GM18867 (cell line): Measurements from ENCODE around the gene TUBB4B.
A peak's percentile ranks its signal among the peaks of the same experiment; 100 is the strongest.
"Not testable (repeated sequence)": the region's sequence is repeated elsewhere in the genome, so short reads cannot be mapped to it uniquely, and the experiment has no call there.

Experiments used
- ATAC-seq: cut with Tn5 transposase; IDR thresholded peaks from one replicate; pipeline ENCODE4 v1.9.1; 2021; ENCODE audit warnings: mild to moderate bottlenecking, moderate library complexity; ENCODE audit not compliant: unreplicated experiment

TUBB4B gene

DNA sequence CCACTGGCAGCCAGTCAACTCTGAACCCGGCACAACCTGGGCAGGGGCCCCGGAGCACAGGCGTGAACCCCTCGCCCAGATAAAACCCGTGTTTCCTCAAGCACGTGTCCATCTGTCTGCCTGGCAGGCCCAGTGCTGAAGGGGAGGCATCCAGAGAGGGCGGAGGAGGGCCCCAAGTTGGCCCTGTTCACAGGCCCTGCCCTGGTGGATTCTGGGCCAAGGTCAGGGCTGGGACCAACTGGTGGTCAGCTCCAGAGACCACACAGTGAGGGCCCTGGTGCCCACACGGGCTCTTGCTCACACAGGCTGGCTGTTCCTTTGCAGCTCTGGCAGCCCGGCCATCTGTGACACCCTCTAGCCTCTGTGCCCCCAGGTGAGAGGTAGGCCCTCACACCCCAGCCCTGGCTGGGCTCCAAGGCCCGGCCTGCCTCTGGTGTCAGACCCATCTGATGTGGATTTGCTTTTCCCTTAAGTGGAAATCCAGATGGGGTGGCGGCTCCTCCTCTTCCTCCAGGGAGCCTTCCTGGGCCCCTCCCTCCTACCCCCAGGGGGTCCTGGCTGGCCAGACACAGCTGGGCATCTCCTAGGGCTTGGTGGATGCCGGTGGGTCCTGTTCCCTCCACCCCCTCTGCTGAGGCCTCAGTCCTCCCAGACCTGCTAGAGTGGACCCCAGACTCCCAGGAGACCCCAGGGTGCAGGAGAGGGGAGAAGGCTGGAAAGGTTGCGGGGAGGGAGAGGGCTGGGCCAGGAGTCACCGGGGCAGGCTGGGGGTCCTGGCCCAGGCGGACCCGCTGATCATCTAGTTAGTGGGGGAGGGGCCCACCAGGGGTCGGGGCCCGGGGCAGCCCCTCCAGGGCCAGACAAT lies 9.5 kb downstream of the TUBB4B start:
- ATAC-seq = no peak

DNA sequence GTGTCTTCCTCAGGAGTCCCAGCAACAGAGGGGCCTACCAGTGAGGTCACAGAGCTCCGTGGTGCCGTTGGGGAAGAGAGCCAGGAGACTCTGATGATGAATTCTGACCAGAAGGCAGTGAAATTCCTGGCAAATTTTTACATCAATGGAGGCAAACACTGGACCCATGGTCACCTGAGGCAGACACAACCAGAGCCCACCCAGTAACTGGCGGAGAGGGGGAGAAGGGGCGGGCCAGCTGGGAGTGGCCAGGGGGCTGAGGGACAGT lies 10.0 kb downstream of the TUBB4B start, which contains the start of gene STPG3:
STPG3 (plus strand) TSS at position 93 of the 268 bp plus-strand sequence; CDS start at position 94, 1 bp downstream.
- ATAC-seq = no peak

GRCh38 chr9:137251490-137252268 lies 10.6 kb downstream of the TUBB4B start:
- ATAC-seq = no peak

DNA sequence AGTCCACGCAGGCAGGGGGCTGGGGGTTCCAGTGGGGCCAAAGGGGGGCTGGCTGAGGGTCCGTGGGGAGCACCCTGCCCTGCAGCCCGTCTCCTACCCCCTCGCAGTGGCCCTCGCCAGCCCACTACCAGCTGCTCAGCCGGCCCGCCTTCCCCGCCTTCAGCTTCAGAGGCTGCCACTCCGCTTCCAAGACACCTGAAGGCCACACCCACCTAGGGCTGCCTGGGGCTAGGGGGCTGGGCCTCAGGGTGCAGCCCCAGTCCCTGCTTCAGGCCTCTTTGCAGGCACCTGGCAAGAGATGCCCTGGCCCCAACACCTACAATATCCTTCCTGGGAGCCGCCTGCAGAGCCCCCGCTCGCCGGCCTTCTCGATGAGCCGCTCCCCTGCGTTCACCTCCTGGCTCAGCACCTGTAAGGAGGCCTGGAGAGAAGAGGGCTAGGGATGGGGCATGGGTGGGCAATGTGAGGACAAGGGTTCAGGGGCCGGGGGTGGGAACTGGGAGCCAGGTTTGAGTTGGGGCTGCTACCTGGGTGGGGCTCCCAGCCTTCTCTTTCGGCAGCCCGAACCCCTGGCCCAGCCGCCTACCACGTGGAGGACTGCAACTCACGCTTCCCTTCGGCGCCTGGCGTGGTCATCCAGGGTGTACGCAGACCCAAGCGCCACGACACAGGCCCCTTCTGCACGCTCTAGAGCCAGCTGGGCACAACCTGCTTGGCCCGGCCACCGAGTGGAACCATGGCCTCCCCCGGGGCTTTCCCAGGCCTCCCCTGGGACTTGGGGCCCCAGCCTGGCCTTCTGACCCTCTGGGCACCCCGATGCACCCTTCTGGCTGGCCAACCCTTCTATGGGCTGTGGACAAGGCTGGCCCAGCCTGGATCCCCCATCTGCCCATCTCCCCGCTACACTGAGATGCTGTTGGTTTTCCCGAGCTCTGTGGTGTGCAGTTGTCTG lies 11.7 kb downstream of the TUBB4B start:
- ATAC-seq = no peak

GRCh38 chr9:137253717-137254623 lies 12.9 kb downstream of the TUBB4B start:
- no peak for ATAC-seq

DNA sequence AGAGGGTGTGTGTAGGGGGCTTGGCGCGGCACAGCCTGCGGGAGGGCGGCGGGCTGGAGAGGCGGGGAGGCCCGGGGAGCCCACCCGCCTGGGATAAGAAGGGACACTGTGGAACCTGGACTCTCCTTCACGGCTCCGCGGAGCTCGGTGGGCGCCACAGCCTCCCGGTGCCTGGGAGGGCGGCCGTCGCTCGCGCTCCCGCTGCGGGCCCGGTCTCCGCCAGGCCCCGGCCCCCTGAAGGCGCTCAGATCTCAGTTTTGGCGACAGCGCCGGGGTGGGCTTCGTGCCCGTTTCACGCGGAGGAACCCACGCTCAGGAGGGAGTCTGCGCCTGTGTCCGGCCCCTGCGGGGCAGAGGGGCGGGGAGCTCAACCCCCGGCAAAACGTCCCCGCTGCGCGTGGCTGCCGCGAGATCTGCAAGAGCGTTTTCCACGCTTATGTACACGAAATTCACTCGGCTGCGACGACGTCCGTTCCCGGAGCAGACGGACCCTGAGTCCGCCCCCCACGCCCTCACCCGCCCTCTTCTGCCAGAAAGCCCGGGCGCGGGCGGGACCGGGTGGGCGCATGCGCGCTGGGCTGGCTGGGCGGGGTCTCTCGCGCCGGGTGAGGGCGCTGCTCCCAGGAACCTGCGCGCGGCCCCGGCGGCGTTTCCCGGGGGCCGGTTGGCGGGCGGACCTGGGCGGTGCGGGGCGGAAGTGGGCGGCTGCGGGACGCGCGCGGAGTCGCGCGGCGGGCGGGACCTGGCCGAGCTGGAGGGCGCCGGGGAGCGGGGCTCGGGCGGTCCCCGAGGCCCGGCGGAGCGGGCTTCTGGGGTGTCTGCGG lies 13.7 kb downstream of the TUBB4B start, which contains the start of gene NELFB:
NELFB (plus strand) TSS at position 704 of the 824 bp plus-strand sequence.
- peak; percentile 76 for ATAC-seq

DNA sequence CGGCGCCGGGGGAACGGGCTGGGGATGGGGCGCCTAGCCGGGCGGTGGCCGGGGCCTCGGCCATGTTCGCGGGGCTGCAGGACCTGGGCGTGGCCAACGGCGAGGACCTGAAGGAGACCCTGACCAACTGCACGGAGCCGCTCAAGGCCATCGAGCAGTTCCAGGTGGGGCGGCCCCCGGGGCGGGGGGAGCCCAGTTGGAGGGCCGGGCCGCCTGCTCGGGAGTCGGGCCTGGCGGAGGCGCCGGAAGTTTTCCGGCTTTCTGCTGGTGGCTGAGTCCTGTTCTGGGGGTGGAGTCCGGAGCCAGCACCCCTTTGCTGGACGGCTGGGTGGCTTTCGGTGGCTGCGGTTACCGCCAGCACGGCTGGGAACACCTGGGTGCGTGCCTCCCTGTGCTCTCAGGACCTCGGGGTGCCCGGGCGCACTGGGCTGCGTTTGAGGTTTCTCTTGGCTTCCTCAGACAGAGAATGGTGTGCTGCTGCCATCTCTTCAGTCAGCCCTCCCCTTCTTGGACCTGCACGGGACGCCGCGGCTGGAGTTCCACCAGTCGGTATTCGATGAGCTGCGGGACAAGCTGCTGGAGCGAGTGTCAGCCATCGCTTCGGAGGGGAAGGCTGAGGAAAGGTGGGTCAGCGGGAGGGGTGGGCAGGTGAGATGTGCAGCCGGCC lies 14.5 kb downstream of the TUBB4B start:
- ATAC-seq = peak; percentile 26

- ATAC-seq = no peak
These were observed 15.3 kb downstream of the TUBB4B start for GRCh38 chr9:137256362-137256761.

- no peak for ATAC-seq
These were observed 15.8 kb downstream of the TUBB4B start for GRCh38 chr9:137256856-137257255.

DNA sequence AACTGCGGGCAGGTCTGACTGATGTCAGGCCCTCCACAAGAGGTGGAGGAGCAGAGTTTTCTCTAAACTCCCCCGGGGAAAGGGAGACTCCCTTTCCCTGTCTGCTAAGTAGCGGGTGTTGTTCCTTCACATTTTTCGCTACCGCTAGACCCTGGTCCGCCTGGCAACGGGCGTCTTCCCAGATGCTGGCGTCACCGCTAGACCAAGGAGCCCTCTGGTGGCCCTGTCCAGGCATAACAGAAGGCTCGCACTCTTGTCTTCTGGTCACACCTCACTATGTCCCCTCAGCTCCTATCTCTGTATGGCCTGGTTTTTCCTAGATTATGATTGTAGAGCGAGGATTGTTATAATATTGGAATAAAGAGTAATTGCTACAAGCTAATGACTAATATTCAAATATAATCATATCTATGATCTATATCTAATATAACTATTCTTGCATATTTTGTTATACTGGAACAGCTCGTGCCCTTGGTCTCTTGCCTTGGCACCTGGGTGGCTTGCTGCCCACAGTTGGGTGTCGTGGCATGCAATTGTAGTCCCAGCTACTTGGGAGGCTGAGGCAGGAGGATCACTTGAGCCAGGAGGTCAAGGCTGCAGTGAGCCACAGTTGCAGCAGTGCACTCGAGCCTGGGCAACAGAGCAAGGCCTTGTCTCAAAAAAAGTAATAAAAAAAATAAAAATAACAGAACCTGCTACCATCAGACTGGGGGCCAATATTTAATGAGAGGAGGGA lies 21.3 kb downstream of the TUBB4B start:
- ATAC-seq = not testable (repeated sequence)

DNA sequence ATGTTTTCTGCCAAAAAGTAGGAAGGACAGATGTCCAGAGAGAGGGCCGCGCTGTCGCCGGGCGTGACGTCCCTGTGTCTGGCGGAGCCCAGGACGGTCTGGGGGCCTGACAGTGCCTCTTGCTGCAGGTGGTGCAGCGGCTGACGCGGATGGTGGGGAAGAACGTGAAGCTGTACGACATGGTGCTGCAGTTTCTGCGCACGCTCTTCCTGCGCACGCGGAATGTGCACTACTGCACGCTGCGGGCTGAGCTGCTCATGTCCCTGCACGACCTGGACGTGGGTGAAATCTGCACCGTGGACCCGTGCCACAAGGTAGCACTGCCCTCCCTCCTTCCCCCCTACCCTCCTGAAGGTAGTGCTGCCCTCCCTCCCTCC lies 21.8 kb downstream of the TUBB4B start:
- no peak for ATAC-seq

DNA sequence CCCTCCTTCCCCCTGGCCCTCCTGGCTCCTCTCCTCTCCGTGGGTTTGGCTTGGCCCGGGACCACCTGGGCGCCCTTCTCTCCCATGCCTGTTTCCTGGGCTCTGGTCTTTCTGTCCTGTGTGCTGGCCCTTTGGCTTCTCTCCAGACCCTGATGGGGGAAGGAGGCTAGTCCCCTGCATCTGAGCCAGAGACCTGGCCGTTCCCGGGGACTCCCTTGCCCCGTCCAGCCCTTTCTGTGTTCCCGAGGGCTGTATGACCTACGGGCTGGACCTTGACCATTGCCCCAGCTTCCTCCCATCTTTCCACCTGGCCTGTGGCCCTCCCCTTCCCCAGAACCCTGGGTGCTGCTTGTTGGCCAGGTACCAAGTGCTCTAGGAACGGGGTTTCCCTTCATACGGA lies 22.4 kb downstream of the TUBB4B start:
- ATAC-seq = no peak

DNA sequence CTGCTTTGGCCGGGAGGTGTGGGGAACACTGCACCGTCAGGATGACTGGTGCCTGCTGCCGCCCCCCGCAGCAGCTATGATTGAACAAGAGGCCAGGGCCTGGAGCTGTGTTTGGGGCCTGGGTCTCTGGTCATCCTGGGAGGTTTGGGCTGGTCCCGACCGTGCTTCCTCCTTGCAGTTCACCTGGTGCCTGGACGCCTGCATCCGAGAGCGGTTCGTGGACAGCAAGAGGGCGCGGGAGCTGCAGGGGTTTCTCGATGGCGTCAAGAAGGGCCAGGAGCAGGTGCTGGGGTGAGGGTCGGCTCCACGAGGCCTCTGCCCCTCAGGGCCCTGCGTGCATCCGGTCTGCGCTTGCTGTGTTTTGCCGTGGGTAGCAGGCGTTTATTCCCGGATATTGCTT lies 23.0 kb downstream of the TUBB4B start:
- ATAC-seq = no peak

DNA sequence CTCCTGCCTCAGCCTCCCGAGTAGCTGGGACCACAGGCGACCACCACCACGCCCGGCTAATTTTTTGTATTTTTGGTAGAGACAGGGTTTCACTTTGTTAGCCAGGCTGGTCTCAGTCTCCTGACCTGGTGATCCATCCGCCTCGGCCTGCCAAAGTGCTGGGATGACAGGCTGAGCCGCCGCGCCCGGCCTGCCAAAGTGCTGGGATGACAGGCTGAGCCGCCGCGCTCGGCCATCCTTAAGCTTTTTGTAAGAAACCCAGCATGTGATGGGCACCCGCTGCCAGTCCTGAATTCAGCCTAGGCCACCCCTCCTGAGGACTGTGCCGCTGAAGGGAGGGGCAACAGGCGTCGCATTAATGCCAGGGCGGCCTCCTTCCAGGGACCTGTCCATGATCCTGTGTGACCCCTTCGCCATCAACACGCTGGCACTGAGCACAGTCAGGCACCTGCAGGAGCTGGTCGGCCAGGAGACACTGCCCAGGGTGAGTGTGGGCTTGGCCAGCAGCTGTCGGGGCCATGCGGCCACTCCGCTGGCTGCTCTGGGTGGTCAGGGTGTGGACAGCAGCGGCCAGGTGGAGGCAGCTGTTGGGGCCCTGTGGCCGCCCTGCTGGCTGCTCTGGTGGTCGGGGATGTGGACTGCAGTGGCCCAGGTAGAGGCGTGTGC lies 24.5 kb downstream of the TUBB4B start:
- no peak for ATAC-seq

DNA sequence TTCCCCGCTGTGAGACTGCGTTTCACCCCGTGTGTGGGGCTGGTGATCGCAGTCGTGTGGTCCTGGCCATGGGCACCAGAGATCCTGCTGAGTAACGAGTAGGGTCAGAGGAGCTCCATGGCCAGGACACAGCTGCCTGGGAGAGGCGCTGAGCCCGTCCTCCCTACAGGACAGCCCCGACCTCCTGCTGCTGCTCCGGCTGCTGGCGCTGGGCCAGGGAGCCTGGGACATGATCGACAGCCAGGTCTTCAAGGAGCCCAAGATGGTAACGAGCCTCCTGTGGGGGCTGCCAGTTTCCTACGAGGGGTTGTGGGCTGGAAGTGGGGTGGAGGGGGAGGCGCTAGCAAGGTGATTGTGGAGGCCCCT lies 25.1 kb downstream of the TUBB4B start:
- ATAC-seq = no peak

DNA sequence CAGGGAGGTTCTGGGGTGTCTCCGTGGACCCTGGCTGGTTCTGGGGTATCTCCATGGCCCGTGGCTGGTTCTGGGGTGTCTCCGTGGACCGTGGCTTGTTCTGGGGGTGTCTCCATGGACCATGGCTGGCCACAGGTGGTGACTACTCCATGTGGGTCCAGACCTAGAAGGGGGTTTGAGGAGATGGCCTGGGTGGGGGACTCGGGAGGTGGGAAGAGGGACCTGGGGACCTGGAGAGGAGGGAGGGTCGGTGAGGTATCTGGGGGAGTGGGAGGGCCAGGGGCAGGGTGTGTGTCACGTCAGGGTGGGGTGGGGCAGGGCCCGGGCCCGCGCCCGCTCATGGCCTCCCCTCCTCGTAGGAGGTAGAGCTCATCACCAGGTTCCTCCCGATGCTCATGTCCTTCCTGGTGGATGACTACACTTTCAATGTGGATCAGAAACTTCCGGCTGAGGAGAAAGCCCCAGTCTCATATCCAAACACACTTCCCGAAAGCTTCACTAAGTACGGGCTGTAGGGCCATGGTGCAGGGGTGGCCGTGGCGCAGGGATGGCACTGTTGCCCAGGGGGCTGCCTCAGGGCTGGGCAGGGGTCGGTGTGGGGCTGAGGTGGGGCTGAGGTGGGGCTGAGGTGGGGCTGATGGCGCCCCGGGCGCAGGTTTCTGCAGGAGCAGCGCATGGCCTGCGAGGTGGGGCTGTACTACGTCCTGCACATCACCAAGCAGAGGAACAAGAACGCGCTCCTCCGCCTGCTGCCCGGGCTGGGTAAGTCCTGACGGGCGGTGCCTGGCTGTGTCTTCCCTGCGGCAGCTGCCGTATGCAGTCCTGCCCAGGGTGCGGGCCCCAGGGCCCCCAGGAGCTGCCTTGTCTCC lies 25.7 kb downstream of the TUBB4B start:
- ATAC-seq = no peak
